GM19452 (cell line): Measurements from ENCODE around the gene WWOX.

Experiments
- ATAC-seq: cut with Tn5 transposase; IDR thresholded peaks from one replicate; pipeline ENCODE4 v1.9.1; 2021; ENCODE audit not compliant: unreplicated experiment

Gene WWOX

DNA sequence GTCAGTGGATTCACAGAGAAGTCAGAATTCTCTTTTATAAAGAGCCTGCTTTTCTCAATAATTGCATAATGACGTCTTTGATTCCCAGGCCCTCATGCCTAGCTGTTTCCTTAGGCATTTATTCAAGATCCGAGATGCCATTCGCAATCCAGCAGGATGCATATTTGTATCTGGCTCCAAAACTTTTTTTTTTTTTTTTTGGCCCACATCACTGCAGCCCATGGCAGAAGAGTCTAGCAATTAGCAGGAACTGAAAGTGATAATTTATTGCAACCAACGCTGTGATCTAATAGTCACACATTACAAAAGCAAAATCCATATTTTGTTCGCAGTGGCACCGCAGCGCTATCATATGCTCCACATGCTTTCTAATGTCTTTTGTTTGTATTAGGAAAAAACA, 997.7 kb downstream of the WWOX start:
- ATAC-seq = no peak

GRCh38 chr16:79097771-79098170, 998.3 kb downstream of the WWOX start:
- ATAC-seq = no peak

DNA sequence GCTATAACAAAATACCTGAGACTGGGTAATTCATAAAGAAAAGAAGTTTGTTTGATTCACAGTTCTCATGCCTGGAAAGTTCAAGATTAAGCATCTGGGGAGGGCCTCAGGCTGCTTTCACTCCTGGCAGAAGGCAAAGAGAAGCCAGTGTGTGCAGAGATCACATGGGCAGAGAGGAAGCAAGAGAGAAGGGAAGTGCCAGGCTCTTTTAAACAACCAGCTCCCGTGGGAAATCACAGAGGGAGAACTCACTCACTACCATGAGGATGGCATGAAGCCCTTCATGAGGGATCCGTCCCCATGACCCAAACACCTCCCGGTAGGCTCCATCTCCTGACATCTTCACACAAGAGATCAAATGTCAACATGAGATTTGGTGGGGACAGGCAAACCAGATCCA, 999.5 kb downstream of the WWOX start:
- ATAC-seq = no peak

GRCh38 chr16:79099716-79100115, 1000.3 kb downstream of the WWOX start:
- ATAC-seq = no peak

- ATAC-seq = no peak
Measured at GRCh38 chr16:79100447-79100846, 1001.0 kb downstream of the WWOX start.

GRCh38 chr16:79101491-79101890, 1002.0 kb downstream of the WWOX start:
- no peak for ATAC-seq

GRCh38 chr16:79104567-79104966, 1005.1 kb downstream of the WWOX start:
- no peak for ATAC-seq

DNA sequence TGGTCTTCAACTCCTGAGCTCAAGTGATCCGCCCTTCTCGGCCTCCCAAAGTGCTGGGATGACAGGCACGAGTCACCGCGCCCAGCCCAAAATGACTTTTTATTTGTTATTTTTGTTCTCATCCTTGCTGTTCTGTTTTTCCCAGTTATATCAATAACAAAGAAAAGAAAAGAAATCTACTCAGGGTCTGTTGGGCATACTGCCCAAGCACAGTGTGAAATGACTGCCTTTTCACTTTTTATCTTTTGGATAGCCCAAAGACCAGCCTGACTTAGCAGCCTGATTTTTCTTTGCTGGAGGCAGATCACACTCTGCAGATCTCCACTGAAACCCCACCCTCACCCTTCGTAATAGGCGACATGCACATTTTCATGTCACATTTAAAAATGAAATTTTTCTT, 1007.8 kb downstream of the WWOX start:
- no peak for ATAC-seq

- ATAC-seq = no peak
Measured at GRCh38 chr16:79109771-79110170, 1010.3 kb downstream of the WWOX start.

DNA sequence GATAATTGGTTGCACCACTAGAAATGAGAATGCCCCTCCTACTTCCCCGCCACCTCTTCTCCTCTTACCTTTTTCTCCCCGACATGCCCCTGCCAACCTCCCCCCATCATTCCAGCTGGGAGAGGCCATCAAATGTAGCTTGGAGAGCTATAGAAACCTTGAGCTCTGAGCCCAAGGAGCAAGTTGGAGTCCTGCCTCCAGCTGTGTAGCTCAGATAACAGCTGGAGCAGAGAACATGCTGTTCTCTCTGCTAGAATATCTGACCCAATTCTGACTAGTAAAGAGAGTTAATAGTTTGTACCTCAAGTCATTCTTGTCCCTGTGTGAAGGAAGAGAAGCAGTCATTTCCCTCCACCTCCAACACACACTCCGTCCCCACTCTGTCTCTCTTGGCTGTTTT, 1010.8 kb downstream of the WWOX start:
- ATAC-seq = no peak

GRCh38 chr16:79110953-79111352, 1011.5 kb downstream of the WWOX start:
- no peak for ATAC-seq

GRCh38 chr16:79112462-79112861, 1013.0 kb downstream of the WWOX start:
- no peak for ATAC-seq

GRCh38 chr16:79113826-79114225, 1014.4 kb downstream of the WWOX start:
- ATAC-seq = no peak

DNA sequence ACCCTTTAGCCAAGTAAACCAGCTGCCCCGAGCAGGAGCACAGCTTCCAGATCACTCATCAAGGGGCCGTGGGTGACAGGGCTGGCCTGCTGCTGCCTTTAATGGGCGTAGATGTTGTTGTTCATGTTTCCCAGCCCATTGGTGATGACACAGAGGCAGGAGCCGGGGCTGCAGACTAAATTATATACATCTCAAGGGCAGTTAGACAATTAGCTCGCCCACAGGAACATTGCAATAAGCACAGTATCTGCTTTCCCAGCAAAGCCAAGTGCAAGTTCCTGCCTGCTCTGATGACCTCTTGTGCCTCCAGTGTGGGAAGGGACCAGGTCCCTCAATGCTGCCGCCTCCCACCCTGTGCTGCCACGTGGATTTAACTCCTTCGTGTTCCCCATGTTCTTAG, 1015.3 kb downstream of the WWOX start:
- no peak for ATAC-seq

- no peak for ATAC-seq
Measured at GRCh38 chr16:79121906-79122305, 1022.5 kb downstream of the WWOX start.

- ATAC-seq = no peak
Measured at GRCh38 chr16:79122343-79122742, 1022.9 kb downstream of the WWOX start.

DNA sequence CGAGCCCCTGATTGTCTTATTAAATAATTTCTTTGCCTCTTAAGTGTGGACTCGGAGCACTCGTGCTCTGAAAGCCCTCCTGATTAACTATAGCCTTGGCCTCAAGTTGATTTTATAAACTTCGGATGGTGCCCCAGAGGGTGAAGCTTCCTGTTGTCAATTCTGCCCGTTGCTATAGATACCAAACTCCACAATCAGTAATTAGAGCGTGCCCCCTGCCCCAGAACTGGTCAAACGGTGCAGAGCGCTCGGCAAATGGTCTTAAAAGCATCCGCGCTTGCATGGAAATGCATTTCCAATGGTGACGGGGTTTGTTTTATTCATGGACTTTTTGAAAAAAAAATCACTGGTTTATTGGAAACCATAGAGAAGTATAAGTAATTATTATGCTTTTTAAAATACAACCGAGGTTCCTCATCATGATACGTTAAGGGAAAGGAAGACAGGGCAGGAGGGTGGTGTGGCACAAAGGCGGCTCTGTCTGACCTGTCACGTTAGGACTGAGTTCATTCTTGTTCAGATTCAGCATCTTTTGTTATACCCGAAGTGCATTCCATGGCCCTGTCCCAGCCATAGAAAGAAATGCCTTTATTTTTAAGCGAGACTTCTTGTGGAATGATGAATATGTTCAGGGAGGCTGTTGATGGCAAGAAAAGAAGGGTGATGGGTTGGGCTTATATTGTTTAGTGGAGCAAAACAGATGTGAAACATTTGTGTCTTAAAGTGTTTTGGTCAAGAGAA, 1024.7 kb downstream of the WWOX start:
- ATAC-seq = no peak

GRCh38 chr16:79127766-79128165, 1028.3 kb downstream of the WWOX start:
- no peak for ATAC-seq

- no peak for ATAC-seq
Measured at GRCh38 chr16:79128706-79129105, 1029.3 kb downstream of the WWOX start.

- ATAC-seq = no peak
Measured at GRCh38 chr16:79130616-79131015, 1031.2 kb downstream of the WWOX start.

DNA sequence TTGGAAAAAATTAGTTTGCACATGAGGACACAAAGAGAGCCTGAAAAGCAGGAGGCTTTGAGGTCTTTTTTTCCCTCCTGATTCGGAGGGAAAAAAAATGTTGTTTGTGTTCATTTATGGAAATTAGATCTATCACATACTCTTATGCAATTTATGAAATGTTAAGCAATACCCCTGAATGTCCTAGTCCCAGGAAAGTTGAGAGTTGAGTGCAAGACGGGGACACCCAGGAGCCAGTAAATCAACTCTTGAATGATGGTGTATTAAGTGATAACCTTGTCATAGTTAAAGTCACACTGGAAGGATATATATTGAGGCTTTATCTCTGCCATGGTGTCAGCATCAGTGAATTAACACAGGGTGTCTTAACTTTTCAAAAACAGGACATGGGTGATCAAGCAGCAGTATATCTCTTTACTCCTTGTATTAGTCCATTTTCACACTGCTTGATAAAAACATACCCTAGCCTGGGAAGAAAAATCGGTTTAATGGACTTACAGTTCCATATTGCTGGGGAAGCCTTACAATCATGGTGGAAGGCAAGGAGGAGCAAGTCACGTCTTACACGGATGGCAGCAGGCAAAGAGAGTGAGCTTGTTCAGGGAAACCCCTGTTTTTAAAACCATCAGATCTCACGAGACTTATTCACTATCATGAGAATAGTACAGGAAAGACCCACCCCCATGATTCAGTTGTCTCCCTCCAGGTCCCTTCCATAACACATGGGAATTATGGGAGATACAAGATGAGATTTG, 1032.0 kb downstream of the WWOX start:
- no peak for ATAC-seq

DNA sequence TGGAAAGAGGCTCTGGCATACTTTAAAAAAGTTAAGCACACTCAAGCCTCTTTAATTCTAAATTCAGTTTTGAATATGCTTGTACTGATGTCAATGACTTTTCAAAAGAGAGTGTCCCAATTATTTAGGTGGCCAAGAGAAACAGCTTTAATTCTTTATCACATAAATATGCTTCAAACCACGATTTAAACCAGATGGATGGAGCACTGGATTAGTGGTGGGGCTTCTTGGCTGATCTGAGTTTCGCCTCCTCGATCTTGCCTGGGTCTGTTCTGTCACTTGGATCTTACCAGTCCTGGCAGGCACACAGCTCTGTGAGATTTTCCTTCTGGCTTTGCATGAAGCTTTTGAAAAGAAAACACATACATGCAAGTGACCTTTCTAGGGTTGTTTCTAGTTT, 1033.2 kb downstream of the WWOX start:
- no peak for ATAC-seq

GRCh38 chr16:79134300-79134699, 1034.8 kb downstream of the WWOX start:
- no peak for ATAC-seq
